ENCODE data around the gene AGPS. TPM values are rescaled to one million over a fixed set of nuclear protein-coding genes. Genes with fewer than 3 reads are reported as not detected.

AGPS gene
- polyA plus RNA-seq, 1 of the 3 experiments (the other 2 are of a cell fraction), result 10.9 TPM

DNA sequence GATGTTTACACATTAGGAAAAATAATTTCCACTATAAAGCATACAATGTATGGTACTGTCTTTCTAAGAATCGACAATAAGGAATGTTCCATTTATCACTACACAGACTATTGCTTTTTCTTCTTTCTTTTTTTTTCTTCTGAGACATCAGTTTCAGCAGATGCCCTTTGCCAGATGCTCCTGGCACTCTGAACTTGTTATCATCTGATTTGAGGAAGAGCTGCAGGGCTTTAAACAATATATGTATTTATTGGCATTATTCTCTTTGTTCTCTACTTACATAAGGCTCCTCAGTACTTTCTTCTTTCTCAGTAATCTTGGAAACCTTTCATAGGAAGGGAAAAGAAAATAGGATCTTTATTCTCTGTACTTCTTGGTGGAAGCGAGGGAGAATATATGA lies 45.0 kb upstream of the AGPS start:
- Histone ChIP-seq H3F3A (replicated peaks; ENCODE audit: insufficient read depth) (peaks cover 4% of the 10 kb centered on the region), H3K79me2 (ENCODE audit: insufficient read depth) (no peaks in the 10 kb centered on the region), H3K36me3 (replicated peaks in 1 of 2; ENCODE audit: control insufficient read depth in 1 of 2, insufficient read depth in 2 of 2, low read length in 1 of 2) (peaks cover 0 to 7% of the 10 kb centered on the region in 2 experiments), H3K4me2 (no peak overlapping the region), H3K9me2 (no peaks in the 10 kb centered on the region), H3K9me3 (no peaks in the 10 kb centered on the region), H3K9ac (no peak overlapping the region), H4K20me1 (ENCODE audit: insufficient read depth) (no peaks in the 10 kb centered on the region), H3K4me1 (ENCODE audit: control insufficient read depth in 1 of 2, insufficient read depth in 2 of 2, low read depth in 1 of 2, low read length in 1 of 2) (peaks cover 0 to 4% of the 10 kb centered on the region in 2 experiments; a peak in 1 of 4 replicates), H2AFZ (ENCODE audit: low read depth) (no peak overlapping the region), H3K27me3 (ENCODE audit: insufficient read depth) (no peaks in the 10 kb centered on the region), H3K4me3 (ENCODE audit: low read depth in 2 of 2, low read length in 1 of 2) (no peak overlapping the region), H3K27ac (ENCODE audit: low read depth in 2 of 2, low read length in 1 of 2) (no peak overlapping the region)
- 87% methylated on average over 2 of the region's 2 CpGs for WGBS (ENCODE audit: low lambda C conversion rate)
- ChIA-PET POLR2A (no interaction called here), CTCF (interaction anchor here (1.5 kb wide), 1 partner anchor 12 kb away, joined by 9 read pairs; no protein-coding TSS in a partner anchor)
- TF ChIP-seq FOXJ3 (CRISPR knock-in tag; IDR thresholded peaks at IDR 0.05) (no peak), RAD21 (IDR thresholded peaks at IDR 0.05; ENCODE audit: low read length) (no peak), FOSL2 (IDR thresholded peaks at IDR 0.05; ENCODE audit: borderline replicate concordance, low read depth) (no peak), MXI1 (IDR thresholded peaks at IDR 0.05; ENCODE audit: low read depth, low read length) (no peak), RCOR1 (IDR thresholded peaks at IDR 0.05; ENCODE audit: low read length) (no peak), FOXM1 (IDR thresholded peaks at IDR 0.05; ENCODE audit: low read depth) (no peak), ELF1 (IDR thresholded peaks at IDR 0.05) (no peak), NRF1 (IDR thresholded peaks at IDR 0.05; ENCODE audit: low read depth, low read length) (no peak), NFIC (IDR thresholded peaks at IDR 0.05; ENCODE audit: borderline replicate concordance) (no peak), TEAD4 (IDR thresholded peaks at IDR 0.05; ENCODE audit: borderline replicate concordance, insufficient read depth) (no peak), RXRA (IDR thresholded peaks at IDR 0.05; ENCODE audit: borderline replicate concordance, low read depth) (no peak), CHD2 (IDR thresholded peaks at IDR 0.05; ENCODE audit: low read length, partially characterized antibody) (no peak), SIN3A (IDR thresholded peaks at IDR 0.05; ENCODE audit: borderline replicate concordance, low read depth, low read length) (no peak)
- TF ChIP-seq, protein P1, sequence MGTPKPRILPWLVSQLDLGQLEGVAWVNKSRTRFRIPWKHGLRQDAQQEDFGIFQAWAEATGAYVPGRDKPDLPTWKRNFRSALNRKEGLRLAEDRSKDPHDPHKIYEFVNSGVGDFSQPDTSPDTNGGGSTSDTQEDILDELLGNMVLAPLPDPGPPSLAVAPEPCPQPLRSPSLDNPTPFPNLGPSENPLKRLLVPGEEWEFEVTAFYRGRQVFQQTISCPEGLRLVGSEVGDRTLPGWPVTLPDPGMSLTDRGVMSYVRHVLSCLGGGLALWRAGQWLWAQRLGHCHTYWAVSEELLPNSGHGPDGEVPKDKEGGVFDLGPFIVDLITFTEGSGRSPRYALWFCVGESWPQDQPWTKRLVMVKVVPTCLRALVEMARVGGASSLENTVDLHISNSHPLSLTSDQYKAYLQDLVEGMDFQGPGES (IDR thresholded peaks at IDR 0.05; ENCODE audit: low read depth, low read length), result no peak
- TF ChIP-seq, protein P2, sequence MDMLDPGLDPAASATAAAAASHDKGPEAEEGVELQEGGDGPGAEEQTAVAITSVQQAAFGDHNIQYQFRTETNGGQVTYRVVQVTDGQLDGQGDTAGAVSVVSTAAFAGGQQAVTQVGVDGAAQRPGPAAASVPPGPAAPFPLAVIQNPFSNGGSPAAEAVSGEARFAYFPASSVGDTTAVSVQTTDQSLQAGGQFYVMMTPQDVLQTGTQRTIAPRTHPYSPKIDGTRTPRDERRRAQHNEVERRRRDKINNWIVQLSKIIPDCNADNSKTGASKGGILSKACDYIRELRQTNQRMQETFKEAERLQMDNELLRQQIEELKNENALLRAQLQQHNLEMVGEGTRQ (IDR thresholded peaks at IDR 0.05; ENCODE audit: borderline replicate concordance, low read depth, low read length), result no peak
- TF ChIP-seq, protein P3, sequence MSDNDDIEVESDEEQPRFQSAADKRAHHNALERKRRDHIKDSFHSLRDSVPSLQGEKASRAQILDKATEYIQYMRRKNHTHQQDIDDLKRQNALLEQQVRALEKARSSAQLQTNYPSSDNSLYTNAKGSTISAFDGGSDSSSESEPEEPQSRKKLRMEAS (IDR thresholded peaks at IDR 0.05; ENCODE audit: low read depth), result no peak
- TF ChIP-seq, protein P4, sequence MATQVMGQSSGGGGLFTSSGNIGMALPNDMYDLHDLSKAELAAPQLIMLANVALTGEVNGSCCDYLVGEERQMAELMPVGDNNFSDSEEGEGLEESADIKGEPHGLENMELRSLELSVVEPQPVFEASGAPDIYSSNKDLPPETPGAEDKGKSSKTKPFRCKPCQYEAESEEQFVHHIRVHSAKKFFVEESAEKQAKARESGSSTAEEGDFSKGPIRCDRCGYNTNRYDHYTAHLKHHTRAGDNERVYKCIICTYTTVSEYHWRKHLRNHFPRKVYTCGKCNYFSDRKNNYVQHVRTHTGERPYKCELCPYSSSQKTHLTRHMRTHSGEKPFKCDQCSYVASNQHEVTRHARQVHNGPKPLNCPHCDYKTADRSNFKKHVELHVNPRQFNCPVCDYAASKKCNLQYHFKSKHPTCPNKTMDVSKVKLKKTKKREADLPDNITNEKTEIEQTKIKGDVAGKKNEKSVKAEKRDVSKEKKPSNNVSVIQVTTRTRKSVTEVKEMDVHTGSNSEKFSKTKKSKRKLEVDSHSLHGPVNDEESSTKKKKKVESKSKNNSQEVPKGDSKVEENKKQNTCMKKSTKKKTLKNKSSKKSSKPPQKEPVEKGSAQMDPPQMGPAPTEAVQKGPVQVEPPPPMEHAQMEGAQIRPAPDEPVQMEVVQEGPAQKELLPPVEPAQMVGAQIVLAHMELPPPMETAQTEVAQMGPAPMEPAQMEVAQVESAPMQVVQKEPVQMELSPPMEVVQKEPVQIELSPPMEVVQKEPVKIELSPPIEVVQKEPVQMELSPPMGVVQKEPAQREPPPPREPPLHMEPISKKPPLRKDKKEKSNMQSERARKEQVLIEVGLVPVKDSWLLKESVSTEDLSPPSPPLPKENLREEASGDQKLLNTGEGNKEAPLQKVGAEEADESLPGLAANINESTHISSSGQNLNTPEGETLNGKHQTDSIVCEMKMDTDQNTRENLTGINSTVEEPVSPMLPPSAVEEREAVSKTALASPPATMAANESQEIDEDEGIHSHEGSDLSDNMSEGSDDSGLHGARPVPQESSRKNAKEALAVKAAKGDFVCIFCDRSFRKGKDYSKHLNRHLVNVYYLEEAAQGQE (IDR thresholded peaks at IDR 0.05; ENCODE audit: low read depth, low read length), result no peak
- TF ChIP-seq, protein P5, sequence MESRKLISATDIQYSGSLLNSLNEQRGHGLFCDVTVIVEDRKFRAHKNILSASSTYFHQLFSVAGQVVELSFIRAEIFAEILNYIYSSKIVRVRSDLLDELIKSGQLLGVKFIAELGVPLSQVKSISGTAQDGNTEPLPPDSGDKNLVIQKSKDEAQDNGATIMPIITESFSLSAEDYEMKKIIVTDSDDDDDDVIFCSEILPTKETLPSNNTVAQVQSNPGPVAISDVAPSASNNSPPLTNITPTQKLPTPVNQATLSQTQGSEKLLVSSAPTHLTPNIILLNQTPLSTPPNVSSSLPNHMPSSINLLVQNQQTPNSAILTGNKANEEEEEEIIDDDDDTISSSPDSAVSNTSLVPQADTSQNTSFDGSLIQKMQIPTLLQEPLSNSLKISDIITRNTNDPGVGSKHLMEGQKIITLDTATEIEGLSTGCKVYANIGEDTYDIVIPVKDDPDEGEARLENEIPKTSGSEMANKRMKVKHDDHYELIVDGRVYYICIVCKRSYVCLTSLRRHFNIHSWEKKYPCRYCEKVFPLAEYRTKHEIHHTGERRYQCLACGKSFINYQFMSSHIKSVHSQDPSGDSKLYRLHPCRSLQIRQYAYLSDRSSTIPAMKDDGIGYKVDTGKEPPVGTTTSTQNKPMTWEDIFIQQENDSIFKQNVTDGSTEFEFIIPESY (IDR thresholded peaks at IDR 0.05; ENCODE audit: borderline replicate concordance, low read depth), result no peak
- TF ChIP-seq, protein P6, sequence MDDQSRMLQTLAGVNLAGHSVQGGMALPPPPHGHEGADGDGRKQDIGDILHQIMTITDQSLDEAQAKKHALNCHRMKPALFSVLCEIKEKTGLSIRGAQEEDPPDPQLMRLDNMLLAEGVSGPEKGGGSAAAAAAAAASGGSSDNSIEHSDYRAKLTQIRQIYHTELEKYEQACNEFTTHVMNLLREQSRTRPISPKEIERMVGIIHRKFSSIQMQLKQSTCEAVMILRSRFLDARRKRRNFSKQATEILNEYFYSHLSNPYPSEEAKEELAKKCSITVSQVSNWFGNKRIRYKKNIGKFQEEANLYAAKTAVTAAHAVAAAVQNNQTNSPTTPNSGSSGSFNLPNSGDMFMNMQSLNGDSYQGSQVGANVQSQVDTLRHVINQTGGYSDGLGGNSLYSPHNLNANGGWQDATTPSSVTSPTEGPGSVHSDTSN (IDR thresholded peaks at IDR 0.05), result no peak
- DNase-seq, result no peak

All from SK-N-SH (cell line).